AG04450 (cell line): Measurements from ENCODE around the gene PAPOLA. TPM values are rescaled to one million over a fixed set of nuclear protein-coding genes. Genes with fewer than 3 reads are reported as not detected.

Source experiments
- CTCF ChIA-PET: fragments of 300-600, 350-600 bp; formaldehyde crosslinking; extraction: SDS; loops from one replicate; lab custom pipeline; 2022; ENCODE audit warnings: antibody characterized with exemption, inconsistent platforms; lab: Charles Lee
- POLR2A ChIA-PET: fragments of 350-600 bp; formaldehyde crosslinking; extraction: SDS; loops from one replicate; lab custom pipeline; 2021; ENCODE audit warnings: antibody characterized with exemption, inconsistent platforms; lab: Yijun Ruan, JAX
- DNase-seq: peaks from one replicate; pipeline ENCODE4 v3.0.0-alpha.2; 2011; ENCODE audit warnings: low read depth, low spot score
- H3K27ac ChIP-seq: one replicate; pipeline ENCODE4 v1.5.1; 2012; ENCODE audit warnings: low read depth, low read length, control low read depth
- H3K27me3 ChIP-seq: one replicate; pipeline ENCODE4 v1.6.0; 2012; ENCODE audit warnings: low read length; ENCODE audit not compliant: control insufficient read depth, insufficient read depth
- H3K4me3 ChIP-seq: 2 replicates; pipeline ENCODE4 v1.5.1; 2011; ENCODE audit warnings: mild to moderate bottlenecking, low read depth, low read length, control low read depth
- H3K9me3 ChIP-seq: 2 replicates; pipeline ENCODE4 v1.5.1; 2012; ENCODE audit warnings: low read length; ENCODE audit not compliant: control insufficient read depth, insufficient read depth
- polyA plus RNA-seq: library from polyadenylated mRNA; depleted of rRNA; stranded (reverse); fragments of >200 nt; gene quantifications from 2 replicates; pipeline ENCODE4 v1.2.3, GENCODE V29; 2011
- TF ChIP-seq, protein P1 (sequence below): IDR thresholded peaks from 2 replicates; pipeline ENCODE4 v1.5.1; 2011; ENCODE audit warnings: low read depth, low read length, control low read depth, inconsistent platforms

The PAPOLA gene
- polyA plus RNA-seq, 1 experiment, result 191 TPM

DNA sequence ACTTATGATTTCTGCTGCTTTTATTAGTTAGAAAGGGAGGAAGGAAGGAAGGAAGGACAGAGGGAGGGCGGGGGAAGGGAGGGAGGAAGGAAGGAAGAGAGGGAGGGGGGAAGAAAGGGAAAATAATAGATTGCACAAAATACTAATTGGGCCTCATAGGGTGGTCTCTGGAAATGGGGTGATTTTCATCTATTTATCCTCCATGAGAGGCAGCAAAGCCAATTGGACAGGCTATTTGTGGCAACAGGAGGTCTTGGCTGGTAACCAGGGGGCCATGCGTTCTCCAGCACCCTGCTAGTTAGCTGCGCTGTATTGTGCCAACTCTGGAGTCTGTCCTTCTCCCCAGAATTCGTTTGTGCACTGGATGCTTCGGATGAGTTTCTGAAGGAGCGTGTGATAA lies 24.1 kb upstream of the PAPOLA start:
- ChIA-PET POLR2A (no interaction called here), CTCF (no interaction called here)
- Histone ChIP-seq H3K9me3 (no peaks in the 10 kb centered on the region), H3K27me3 (peaks cover 3% of the 10 kb centered on the region), H3K27ac (no peak overlapping the region), H3K4me3 (no peak overlapping the region)
- DNase-seq, result no peak
- TF ChIP-seq, protein P1, sequence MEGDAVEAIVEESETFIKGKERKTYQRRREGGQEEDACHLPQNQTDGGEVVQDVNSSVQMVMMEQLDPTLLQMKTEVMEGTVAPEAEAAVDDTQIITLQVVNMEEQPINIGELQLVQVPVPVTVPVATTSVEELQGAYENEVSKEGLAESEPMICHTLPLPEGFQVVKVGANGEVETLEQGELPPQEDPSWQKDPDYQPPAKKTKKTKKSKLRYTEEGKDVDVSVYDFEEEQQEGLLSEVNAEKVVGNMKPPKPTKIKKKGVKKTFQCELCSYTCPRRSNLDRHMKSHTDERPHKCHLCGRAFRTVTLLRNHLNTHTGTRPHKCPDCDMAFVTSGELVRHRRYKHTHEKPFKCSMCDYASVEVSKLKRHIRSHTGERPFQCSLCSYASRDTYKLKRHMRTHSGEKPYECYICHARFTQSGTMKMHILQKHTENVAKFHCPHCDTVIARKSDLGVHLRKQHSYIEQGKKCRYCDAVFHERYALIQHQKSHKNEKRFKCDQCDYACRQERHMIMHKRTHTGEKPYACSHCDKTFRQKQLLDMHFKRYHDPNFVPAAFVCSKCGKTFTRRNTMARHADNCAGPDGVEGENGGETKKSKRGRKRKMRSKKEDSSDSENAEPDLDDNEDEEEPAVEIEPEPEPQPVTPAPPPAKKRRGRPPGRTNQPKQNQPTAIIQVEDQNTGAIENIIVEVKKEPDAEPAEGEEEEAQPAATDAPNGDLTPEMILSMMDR, result no peak

DNA sequence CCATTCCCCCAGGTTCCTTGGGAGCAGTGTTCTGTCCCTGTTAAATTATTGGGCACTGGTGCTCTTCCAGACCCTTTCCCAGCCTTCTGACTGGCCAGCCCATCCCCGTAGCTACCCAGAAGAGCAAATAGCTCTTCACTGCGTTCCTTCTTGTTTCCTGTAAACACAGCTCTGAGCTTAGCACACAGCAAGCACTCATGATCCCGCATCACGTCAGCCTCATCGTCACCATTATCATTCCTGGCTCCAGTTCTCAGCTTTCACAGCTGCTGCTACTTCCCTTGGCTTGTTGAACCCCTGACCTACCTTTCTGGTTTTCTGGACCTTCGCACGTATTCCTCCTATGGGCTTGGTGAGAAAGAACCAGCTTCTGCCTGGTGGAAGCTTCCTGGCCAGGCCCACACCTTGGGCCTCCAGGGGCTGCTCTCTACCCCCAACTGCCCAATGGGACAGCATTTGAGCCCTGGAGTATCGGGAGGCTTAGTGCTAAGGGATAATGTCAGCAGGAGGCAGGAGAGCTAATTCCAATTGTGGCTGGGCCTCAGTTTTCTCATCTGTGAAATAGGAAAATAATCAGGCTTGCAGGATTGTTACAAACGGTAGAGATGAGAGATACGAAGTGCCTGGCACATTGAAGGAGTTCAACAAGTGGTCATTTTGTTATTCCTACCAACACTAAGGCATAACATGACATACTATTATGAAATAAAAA lies 22.6 kb upstream of the PAPOLA start:
- Histone ChIP-seq H3K9me3 (no peaks in the 10 kb centered on the region), H3K27ac (no peak overlapping the region), H3K27me3 (peaks cover 3% of the 10 kb centered on the region), H3K4me3 (no peak overlapping the region)
- ChIA-PET CTCF (no interaction called here), POLR2A (no interaction called here)
- no peak for DNase-seq
- TF ChIP-seq, protein P1, result no peak

DNA sequence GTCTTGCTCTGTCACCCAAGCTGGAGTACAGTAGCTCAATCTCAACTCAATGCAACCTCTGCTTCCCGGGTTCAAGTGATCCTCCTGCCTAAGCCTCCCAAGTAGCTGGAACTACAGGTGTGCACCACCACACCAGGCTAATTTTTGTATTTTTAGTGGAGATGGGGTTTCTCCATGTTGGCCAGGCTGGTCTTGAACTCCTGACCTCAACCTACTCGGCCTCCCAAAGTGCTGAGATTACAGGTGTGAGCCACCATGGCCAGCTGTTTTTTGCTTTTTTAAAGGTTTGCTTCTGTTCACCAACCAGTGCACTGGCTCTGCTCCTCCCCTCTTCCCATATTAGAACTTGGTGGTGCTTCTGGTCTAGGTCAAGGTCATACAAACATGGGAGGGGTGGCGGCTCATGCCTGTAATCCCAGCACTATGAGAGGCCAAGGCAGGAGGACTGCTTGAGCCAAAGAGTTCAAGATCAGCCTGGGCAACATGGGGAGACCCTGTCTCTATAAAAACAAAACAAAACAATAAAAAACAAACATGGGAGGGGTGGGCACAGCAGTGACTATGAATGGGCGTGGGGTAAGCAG lies 20.4 kb upstream of the PAPOLA start:
- no peak overlapping the region for H3K27ac ChIP-seq
- ChIA-PET POLR2A (no interaction called here), CTCF (no interaction called here)
- no peaks in the 10 kb centered on the region for H3K27me3 ChIP-seq
- no peak overlapping the region for H3K4me3 ChIP-seq
- TF ChIP-seq, protein P1, result no peak
- no peaks in the 10 kb centered on the region for H3K9me3 ChIP-seq
- no peak for DNase-seq

DNA sequence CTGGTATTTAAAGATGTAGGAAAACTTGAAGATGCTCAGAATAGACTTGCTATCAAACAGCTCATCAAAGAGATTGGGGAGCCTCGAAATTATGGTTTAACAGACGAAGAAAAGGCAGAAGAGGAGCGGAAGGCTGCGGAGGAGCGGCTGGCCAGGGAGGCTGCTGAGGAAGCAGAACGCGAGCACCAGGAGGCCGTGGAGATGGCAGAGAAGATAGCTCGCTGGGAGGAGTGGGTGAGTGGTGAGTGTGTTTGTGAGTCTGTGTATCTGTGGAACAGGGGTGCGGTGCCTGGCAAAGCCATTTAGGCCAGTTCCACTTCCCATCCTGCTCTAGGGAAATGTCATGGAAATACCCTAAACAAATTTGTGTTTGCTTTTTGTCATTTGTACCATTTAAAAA lies 19.2 kb upstream of the PAPOLA start:
- ChIA-PET POLR2A (no interaction called here), CTCF (no interaction called here)
- no peaks in the 10 kb centered on the region for H3K27me3 ChIP-seq
- TF ChIP-seq, protein P1, result no peak
- H3K4me3 ChIP-seq, result no peak overlapping the region
- H3K9me3 ChIP-seq, result no peaks in the 10 kb centered on the region
- no peak overlapping the region for H3K27ac ChIP-seq
- DNase-seq, result no peak

DNA sequence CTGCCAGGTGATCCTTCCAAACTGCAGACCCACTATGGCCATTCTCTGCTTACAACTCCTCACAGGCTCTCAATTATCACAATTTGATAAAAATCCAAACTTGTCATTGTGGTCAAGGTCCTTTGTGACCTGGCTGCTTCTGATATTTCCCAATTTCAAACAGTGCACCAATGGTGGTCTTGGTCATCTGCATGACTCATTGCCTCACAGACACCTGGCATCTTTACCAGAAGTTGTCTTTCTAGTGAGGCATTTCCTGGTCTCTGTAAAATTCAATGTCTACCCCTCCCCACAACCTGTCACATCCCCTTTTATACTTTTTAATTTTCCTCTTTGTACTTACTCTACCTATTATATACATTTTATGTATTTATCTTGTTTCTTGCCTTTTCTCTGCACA lies 17.8 kb upstream of the PAPOLA start:
- Histone ChIP-seq H3K4me3 (no peak overlapping the region), H3K27me3 (no peaks in the 10 kb centered on the region), H3K9me3 (no peaks in the 10 kb centered on the region), H3K27ac (no peak overlapping the region)
- ChIA-PET POLR2A (interaction anchor here (0.6 kb wide), 1 partner anchor 12 kb away, joined by 3 read pairs; no protein-coding TSS in a partner anchor), CTCF (no interaction called here)
- DNase-seq, result no peak
- TF ChIP-seq, protein P1, result no peak
